Common myeloid progenitor, CD34-positive (primary cell): ENCODE data around the gene CYP4X1. TPM values are rescaled to one million over a fixed set of nuclear protein-coding genes. Genes with fewer than 3 reads are reported as not detected.
"Not testable (repeated sequence)": the region's sequence is repeated elsewhere in the genome, so short reads cannot be mapped to it uniquely, and the experiment has no call there.

Experiments
- CTCF ChIA-PET: fragments of 350-600 bp; sonication (Branson Sonifier 250); formaldehyde crosslinking; loops from one replicate; lab custom pipeline; 2021; ENCODE audit warnings: antibody characterized with exemption; lab: Charles Lee
- POLR2A ChIA-PET: fragments of 350-600 bp; sonication (Branson Sonifier 250); formaldehyde crosslinking; loops from one replicate; lab custom pipeline; 2021; ENCODE audit warnings: antibody characterized with exemption; lab: Charles Lee
- DNase-seq, 3 donors: peaks; one replicate each; pipeline versions ENCODE4 v3.0.0 to v3.0.0-alpha.2; 2013
- H3K27ac ChIP-seq, 2 experiments: 1 replicate in 1 of 2; 2 replicates in 1 of 2; pipeline ENCODE4 v1.7.0; 2013; ENCODE audit warnings: inconsistent platforms in 2 of 2, low read length in 2 of 2, mild to moderate bottlenecking in 2 of 2, low read depth in 1 of 2, moderate library complexity in 1 of 2; ENCODE audit not compliant: severe bottlenecking in 2 of 2, insufficient read depth in 1 of 2, poor library complexity in 1 of 2
- H3K27me3 ChIP-seq, 5 experiments: replicated peaks in 2 of 5; 1 replicate in 3 of 5; 2 replicates in 2 of 5; pipeline versions ENCODE4 v1.6.1 to v1.7.0; 2013; ENCODE audit warnings: low read length in 4 of 5, mild to moderate bottlenecking in 2 of 5, moderate library complexity in 2 of 5, inconsistent platforms in 1 of 5; ENCODE audit not compliant: insufficient read depth in 5 of 5, control insufficient read depth in 4 of 5
- H3K36me3 ChIP-seq, 4 experiments: 1 replicate in 2 of 4; 2 replicates in 2 of 4; pipeline versions ENCODE4 v1.6.1 to v1.7.0; 2013; ENCODE audit warnings: low read length in 3 of 4, control low read depth in 1 of 4, mild to moderate bottlenecking in 1 of 4; ENCODE audit not compliant: control insufficient read depth in 4 of 4, insufficient read depth in 4 of 4
- H3K4me1 ChIP-seq, 4 experiments: 1 replicate in 3 of 4; 2 replicates in 1 of 4; pipeline versions ENCODE4 v1.6.1 to v1.7.1; 2013; ENCODE audit warnings: low read length in 3 of 4, mild to moderate bottlenecking in 3 of 4, control low read depth in 1 of 4, inconsistent platforms in 1 of 4, moderate library complexity in 1 of 4; ENCODE audit not compliant: control insufficient read depth in 4 of 4, insufficient read depth in 4 of 4; ENCODE audit errors: control extremely low read depth in 1 of 4
- H3K4me3 ChIP-seq, 7 experiments: 1 replicate in 4 of 7; 2 replicates in 3 of 7; pipeline versions ENCODE4 v1.5.1 to v1.7.0; 2013; ENCODE audit warnings: mild to moderate bottlenecking in 7 of 7, low read length in 6 of 7, moderate library complexity in 6 of 7, inconsistent platforms in 2 of 7, low read depth in 2 of 7, control low read depth in 1 of 7; ENCODE audit not compliant: insufficient read depth in 4 of 7, control insufficient read depth in 1 of 7; ENCODE audit errors: extremely low read depth in 1 of 7
- H3K9me3 ChIP-seq, 5 experiments: 1 replicate in 4 of 5; 2 replicates in 1 of 5; pipeline versions ENCODE4 v1.6.1 to v1.7.1; 2013; ENCODE audit warnings: low read length in 4 of 5, mild to moderate bottlenecking in 2 of 5, inconsistent platforms in 1 of 5, low read depth in 1 of 5, moderate library complexity in 1 of 5; ENCODE audit not compliant: control insufficient read depth in 4 of 5, insufficient read depth in 2 of 5; ENCODE audit errors: control extremely low read depth in 1 of 5
- WGBS: methylation state at CpG from one replicate; pipeline ENCODE4 v1.1.5; 2013; ENCODE audit not compliant: insufficient coverage; 5-methylcytosine and 5-hydroxymethylcytosine counted together
- polyA plus RNA-seq: library from polyadenylated mRNA; unstranded; fragments of 120-200 nt; gene quantifications from one replicate; pipeline ENCODE4 v1.2.1, GENCODE V29; 2013

Gene CYP4X1, protein sequence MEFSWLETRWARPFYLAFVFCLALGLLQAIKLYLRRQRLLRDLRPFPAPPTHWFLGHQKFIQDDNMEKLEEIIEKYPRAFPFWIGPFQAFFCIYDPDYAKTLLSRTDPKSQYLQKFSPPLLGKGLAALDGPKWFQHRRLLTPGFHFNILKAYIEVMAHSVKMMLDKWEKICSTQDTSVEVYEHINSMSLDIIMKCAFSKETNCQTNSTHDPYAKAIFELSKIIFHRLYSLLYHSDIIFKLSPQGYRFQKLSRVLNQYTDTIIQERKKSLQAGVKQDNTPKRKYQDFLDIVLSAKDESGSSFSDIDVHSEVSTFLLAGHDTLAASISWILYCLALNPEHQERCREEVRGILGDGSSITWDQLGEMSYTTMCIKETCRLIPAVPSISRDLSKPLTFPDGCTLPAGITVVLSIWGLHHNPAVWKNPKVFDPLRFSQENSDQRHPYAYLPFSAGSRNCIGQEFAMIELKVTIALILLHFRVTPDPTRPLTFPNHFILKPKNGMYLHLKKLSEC
- not detected for polyA plus RNA-seq

DNA sequence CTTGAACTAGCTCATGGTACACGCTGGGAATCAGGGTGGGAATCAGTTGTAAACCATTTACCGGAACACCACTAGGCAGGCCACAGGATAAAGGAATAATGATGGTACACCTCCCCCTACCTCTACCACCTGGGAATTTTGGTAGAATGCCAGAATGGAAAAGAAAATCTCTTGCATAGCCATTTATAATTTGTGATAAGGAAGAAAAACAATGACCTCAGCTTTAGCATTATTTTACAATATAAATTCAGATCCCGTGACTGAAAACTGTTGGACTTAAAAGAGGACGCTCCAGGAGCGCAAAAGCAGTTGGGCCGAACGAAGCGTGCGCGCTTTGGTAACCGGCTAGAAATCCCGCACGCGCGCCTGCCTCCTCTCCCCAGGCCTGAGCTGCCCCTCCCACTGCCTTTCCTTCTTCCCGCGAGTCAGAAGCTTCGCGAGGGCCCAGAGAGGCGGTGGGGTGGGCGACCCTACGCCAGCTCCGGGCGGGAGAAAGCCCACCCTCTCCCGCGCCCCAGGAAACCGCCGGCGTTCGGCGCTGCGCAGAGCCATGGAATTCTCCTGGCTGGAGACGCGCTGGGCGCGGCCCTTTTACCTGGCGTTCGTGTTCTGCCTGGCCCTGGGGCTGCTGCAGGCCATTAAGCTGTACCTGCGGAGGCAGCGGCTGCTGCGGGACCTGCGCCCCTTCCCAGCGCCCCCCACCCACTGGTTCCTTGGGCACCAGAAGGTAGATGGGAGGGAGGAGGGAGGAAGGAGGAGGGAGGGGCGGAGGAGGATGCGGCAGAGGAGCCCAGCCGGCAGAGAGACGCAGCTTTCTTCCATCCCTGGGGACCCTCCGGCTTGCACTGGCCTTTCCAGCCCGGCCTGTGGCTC lies at the start of gene CYP4X1:
Gene CYP4X1 (plus strand): TSS at position 402 of the 873 bp plus-strand sequence. CDS start 149 bp downstream, at position 551.
- WGBS: 2% methylated on average over 24 of the region's 49 CpGs
- CTCF ChIA-PET: no interaction called here
- peak within 1 kb of the TSS in 5 of 7 experiments; percentile 6 to 66 (median 44) for H3K4me3 ChIP-seq

DNA sequence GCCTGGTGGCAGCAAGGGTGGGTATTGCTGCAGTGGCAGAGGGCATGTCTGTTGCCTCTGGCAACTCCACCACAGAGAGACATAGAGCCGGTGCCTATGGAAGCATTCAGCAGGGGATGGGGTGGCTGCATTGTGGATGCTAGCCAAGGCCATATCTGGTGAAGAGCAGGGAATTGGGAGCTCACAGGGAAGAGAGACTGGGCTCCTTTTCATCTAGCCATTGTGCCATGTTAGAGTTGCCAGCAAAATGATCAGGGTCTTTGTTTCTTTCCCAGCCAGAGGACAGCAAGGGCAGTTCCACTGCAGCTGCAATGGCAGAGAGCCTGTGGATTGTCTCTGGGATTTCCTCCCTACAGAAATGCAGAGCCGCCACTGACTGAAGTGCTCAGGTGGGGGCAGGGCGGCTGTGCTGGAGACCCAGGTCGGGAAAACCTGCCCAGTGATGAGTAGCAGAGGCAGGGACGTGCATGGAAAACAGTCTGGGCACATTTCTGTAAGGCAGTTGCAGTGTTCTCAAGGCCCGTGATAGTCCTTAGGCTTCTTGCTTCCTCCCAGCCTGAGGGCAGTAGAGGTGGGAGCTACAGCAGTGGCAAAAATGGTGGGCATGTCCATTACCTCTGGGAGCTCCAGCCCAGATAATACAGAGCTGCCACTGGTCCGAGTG lies 40.2 kb upstream of the CYP4X1 start:
- CTCF ChIA-PET: no interaction called here
- no peak for DNase-seq
- POLR2A ChIA-PET: no interaction called here
- Histone ChIP-seq H3K27ac (no peak overlapping the region), H3K4me1 (no peaks in the 10 kb centered on the region), H3K4me3 (no peak overlapping the region), H3K9me3 (peaks cover 0 to 7% (median 0%) of the 10 kb centered on the region in 5 experiments), H3K36me3 (no peaks in the 10 kb centered on the region), H3K27me3 (peaks cover 0 to 18% (median 6%) of the 10 kb centered on the region in 5 experiments)
- 66% methylated on average over 7 of the region's 7 CpGs for WGBS

More for the DNA sequence above, at the start of gene CYP4X1:
- Histone ChIP-seq H3K9me3 (no peaks in the 10 kb centered on the region), H3K4me1 (peaks cover 0 to 9% (median 3%) of the 10 kb centered on the region in 4 experiments), H3K27ac (no peak within 1 kb of the TSS), H3K36me3 (no peaks in the 10 kb centered on the region), H3K27me3 (peaks cover 5 to 32% (median 25%) of the 10 kb centered on the region in 5 experiments)
- POLR2A ChIA-PET: no interaction called here
- DNase-seq: peak in 1 of 3 donors; percentile 14

DNA sequence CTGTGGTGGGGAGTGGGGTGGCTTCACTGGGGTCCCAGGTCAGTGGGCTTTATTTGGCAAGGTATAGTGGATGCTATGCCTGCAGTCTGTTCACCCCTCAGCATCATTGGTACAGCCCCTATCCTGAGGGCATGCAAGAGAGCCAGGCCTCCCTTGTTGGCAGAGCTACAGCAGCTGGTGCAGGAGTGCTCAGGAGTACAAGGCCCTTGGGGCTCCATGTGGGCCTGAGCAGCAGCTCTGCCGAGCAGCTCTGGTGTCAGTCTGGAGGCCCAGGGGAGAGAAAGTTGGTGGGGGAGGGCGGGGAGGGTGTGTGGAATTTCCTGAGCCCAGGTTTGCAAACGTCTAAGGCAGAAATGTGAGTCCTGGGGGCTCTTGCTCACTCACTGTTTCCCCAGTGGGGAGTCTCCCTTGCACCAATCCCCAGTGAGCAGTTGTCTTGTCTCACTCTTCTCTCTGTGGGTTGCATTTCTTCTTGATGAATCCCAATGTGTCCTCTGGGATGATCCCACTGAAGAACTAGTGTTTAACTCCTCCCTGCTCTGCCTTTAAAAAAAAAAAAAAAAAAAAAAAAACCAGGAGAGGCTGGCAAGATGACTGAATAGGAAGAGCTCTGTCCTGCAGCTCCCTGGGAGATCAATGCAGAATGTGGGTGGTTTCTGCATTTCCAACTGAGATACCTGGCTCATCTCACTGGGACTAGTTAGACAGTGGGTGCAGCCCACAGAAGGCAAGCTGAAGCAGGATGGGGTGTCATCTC lies 39.5 kb upstream of the CYP4X1 start:
- WGBS: 30% methylated on average over 3 of the region's 3 CpGs
- H3K27me3 ChIP-seq: peaks cover 0 to 18% (median 6%) of the 10 kb centered on the region in 5 experiments
- CTCF ChIA-PET: no interaction called here
- H3K36me3 ChIP-seq: no peaks in the 10 kb centered on the region
- DNase-seq: no peak
- H3K4me3 ChIP-seq: no peak overlapping the region
- no peaks in the 10 kb centered on the region for H3K4me1 ChIP-seq
- H3K9me3 ChIP-seq: peaks cover 0 to 7% (median 0%) of the 10 kb centered on the region in 5 experiments
- no peak overlapping the region for H3K27ac ChIP-seq
- POLR2A ChIA-PET: no interaction called here

DNA sequence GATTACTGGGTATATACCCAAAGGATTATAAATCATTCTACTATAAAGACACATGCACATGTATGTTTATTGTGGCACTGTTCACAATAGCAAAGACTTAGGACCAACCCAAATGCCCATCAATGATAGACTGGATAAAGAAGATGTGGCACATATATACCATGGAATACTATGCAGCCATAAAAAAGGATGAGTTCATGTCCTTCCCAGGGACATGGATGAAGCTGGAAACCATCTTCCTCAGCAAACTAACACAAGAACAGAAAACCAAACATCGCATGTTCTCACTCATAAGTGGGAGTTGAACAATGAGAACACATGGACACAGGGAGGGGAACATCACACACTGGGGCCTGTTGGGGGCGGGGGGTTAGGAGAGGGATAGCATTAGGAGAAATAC lies 32.9 kb upstream of the CYP4X1 start:
- POLR2A ChIA-PET, H3K9me3 ChIP-seq, H3K4me3 ChIP-seq, H3K36me3 ChIP-seq, H3K27ac ChIP-seq, H3K4me1 ChIP-seq, DNase-seq, CTCF ChIA-PET, H3K27me3 ChIP-seq: not testable (repeated sequence)
- no CpG with 5 or more reads among the region's 2 CpGs for WGBS

DNA sequence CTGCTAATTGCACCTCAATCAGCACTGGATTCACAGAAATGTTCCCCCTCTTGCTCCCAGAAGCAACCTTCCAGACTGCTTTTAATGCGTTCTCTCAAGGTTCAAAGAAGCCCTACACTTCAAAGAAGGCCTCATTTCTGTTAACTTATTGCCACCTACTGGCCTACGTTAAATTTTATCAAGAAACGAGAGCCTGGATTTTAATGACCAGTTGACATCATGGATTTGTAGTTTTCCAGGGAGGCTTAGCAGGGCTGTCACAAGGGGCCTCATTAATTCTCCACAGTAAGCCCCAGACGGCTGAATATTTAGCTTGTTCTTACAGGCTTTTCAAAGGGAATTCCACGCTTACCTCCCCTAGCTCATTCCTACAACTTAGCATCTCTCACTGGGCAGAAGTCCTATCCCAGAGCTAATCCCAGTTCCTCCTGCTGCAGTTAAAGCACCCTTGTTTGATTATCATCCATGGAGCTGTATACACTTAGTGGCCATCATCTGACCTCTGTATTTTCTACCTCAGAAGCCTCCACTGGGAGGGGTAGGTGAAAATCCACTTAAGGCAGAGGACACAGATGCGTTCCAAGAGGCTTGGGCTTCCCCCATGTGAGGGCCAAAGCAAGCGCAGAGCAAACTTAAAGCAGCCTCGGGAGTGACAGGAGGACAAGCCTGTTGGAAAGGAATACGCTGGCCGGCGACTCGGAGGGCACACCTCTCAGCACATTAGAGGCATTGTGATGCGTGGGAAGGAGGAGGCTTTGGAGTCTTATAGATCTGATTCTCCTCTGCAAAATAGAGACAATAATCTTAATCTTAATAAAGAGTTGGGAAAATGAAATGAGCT lies 32.2 kb upstream of the CYP4X1 start:
- H3K9me3 ChIP-seq: peaks cover 0 to 2% (median 0%) of the 10 kb centered on the region in 5 experiments
- POLR2A ChIA-PET: no interaction called here
- CTCF ChIA-PET: no interaction called here

More for the DNA sequence above, 32.2 kb upstream of the CYP4X1 start:
- Histone ChIP-seq H3K36me3 (no peaks in the 10 kb centered on the region), H3K27ac (no peak overlapping the region), H3K4me3 (no peak overlapping the region), H3K4me1 (no peaks in the 10 kb centered on the region), H3K27me3 (peaks cover 0 to 3% (median 0%) of the 10 kb centered on the region in 5 experiments)
- 60% methylated on average over 11 of the region's 13 CpGs for WGBS
- DNase-seq: peak in 2 of 3 donors; percentile 3 to 14
